PC-3 (cell line): Measurements from ENCODE around the gene CIITA. TPM values are rescaled to one million over a fixed set of nuclear protein-coding genes. Genes with fewer than 3 reads are reported as not detected.

Experiments used
- ATAC-seq: fragments of 200-7000 bp; cut with Tn5 transposase; 2 replicates; pipeline ENCODE4 v1.9.1; 2020; ENCODE audit warnings: mild to moderate bottlenecking, moderate library complexity
- BruUV-seq: library from RNA; stranded (reverse); fragments of 400-500 nt; replicated peaks from 2 replicates; lab custom pipeline; 2021; lab: Mats Ljungman, UMichigan
- CTCF ChIA-PET: fragments of 300-600 bp; sonication (Branson Sonifier 250); formaldehyde crosslinking; loops from one replicate; lab custom pipeline; 2022; ENCODE audit warnings: antibody characterized with exemption; lab: Charles Lee
- POLR2A ChIA-PET: fragments of 300-600 bp; sonication (Branson Sonifier 250); formaldehyde crosslinking; loops from one replicate; lab custom pipeline; 2022; ENCODE audit warnings: antibody characterized with exemption; ENCODE audit not compliant: unreplicated experiment; lab: Charles Lee
- DNase-seq: peaks from one replicate; pipeline ENCODE4 v3.0.0-alpha.2; 2015
- H2AFZ ChIP-seq: fragments of 300-600 bp; sonication (generic); 2 replicates; pipeline ENCODE4 v1.6.0; 2016; ENCODE audit warnings: antibody characterized with exemption, low read length
- H3F3A ChIP-seq: fragments of 300-600 bp; sonication (generic); one replicate; pipeline ENCODE4 v1.6.0; 2017; ENCODE audit warnings: antibody characterized with exemption, low read length, control low read depth, mild to moderate bottlenecking; ENCODE audit not compliant: unreplicated experiment
- H3K27ac ChIP-seq: fragments of 300-600 bp; sonication (generic); 2 replicates; pipeline ENCODE4 v1.5.1; 2016; ENCODE audit warnings: mild to moderate bottlenecking, low read length
- H3K27me3 ChIP-seq: fragments of 300-600 bp; sonication (generic); 2 replicates; pipeline ENCODE4 v1.6.1; 2016; ENCODE audit warnings: low read length, mixed read lengths
- H3K36me3 ChIP-seq: fragments of 300-600 bp; sonication (generic); 2 replicates; pipeline ENCODE4 v1.6.1; 2016; ENCODE audit warnings: low read depth, mixed run types, low read length, mixed read lengths
- H3K4me1 ChIP-seq: fragments of 300-600 bp; sonication (generic); 2 replicates; pipeline ENCODE4 v1.5.1; 2016; ENCODE audit warnings: low read length; ENCODE audit not compliant: insufficient read depth
- H3K4me2 ChIP-seq: fragments of 300-600 bp; sonication (generic); 2 replicates; pipeline ENCODE4 v1.6.0; 2016; ENCODE audit warnings: low read length
- H3K4me3 ChIP-seq: fragments of 300-600 bp; sonication (generic); 2 replicates; pipeline ENCODE4 v1.5.1; 2016; ENCODE audit warnings: mild to moderate bottlenecking, low read length, mixed read lengths
- H3K79me2 ChIP-seq: fragments of 300-600 bp; sonication (generic); 2 replicates; pipeline ENCODE4 v1.6.1; 2017; ENCODE audit warnings: low read length, mixed read lengths
- H3K9ac ChIP-seq: fragments of 300-600 bp; sonication (generic); 2 replicates; pipeline ENCODE4 v1.6.0; 2016; ENCODE audit warnings: mild to moderate bottlenecking, low read length
- H3K9me2 ChIP-seq: fragments of 300-600 bp; sonication (generic); replicated peaks from 2 replicates; pipeline ENCODE4 v1.6.1; 2016; ENCODE audit warnings: mixed run types, low read length, mixed read lengths
- H3K9me3 ChIP-seq: fragments of 300-600 bp; sonication (generic); 2 replicates; pipeline ENCODE4 v1.6.1; 2016; ENCODE audit warnings: low read length, mixed read lengths
- H4K20me1 ChIP-seq: fragments of 300-600 bp; sonication (generic); 2 replicates; pipeline ENCODE4 v1.6.1; 2016; ENCODE audit warnings: low read length, mixed read lengths
- CTCF ChIP-seq: fragments of 300-600 bp; sonication (generic); conservative IDR thresholded peaks from 2 replicates; pipeline ENCODE4 v1.5.1; 2017; ENCODE audit warnings: antibody characterized with exemption, low read depth, mild to moderate bottlenecking, low read length
- EZH2 ChIP-seq: fragments of 300-600 bp; sonication (generic); IDR thresholded peaks from one replicate; pipeline ENCODE4 v1.6.1; 2017; ENCODE audit warnings: antibody characterized with exemption, mild to moderate bottlenecking, low read length; ENCODE audit not compliant: unreplicated experiment
- EZH2phosphoT487 ChIP-seq: fragments of 300-600 bp; sonication (generic); IDR thresholded peaks from 2 replicates; pipeline ENCODE4 v1.6.1; 2018; ENCODE audit warnings: mild to moderate bottlenecking, antibody characterized with exemption, low read length, borderline replicate concordance
- intact Hi-C: fragments of 100-400 bp; cut with micrococcal nuclease; formaldehyde crosslinking; loops from 2 replicates; pipeline ENCODE4 v1.9.0; 2023
- total RNA-seq: library from RNA; depleted of rRNA; stranded (reverse); fragments of >200 nt; gene quantifications from 2 replicates; pipeline ENCODE4 v1.2.3, GENCODE V29; 2014

The CIITA gene
- total RNA-seq, 1 experiment from 2014 or later = not detected

GRCh38 chr16:10922328-10923145 is 45.5 kb downstream of the CIITA start:
- Histone ChIP-seq H3K27ac (no peak overlapping the region), H3K9me2 (no peaks in the 10 kb centered on the region), H3K9ac (no peak overlapping the region), H3K79me2 (no peaks in the 10 kb centered on the region), H3F3A (no peaks in the 10 kb centered on the region), H3K4me3 (no peak overlapping the region), H2AFZ (no peak overlapping the region), H3K4me1 (no peaks in the 10 kb centered on the region), H3K36me3 (no peaks in the 10 kb centered on the region), H3K9me3 (no peaks in the 10 kb centered on the region), H3K27me3 (no peaks in the 10 kb centered on the region), H3K4me2 (no peak overlapping the region), H4K20me1 (no peaks in the 10 kb centered on the region)
- no peak for ATAC-seq
- TF ChIP-seq EZH2phosphoT487 (no peak), CTCF (no peak), EZH2 (no peak)
- ChIA-PET CTCF (no interaction called here), POLR2A (no interaction called here)
- intact Hi-C loops = no loop called here
- no TSS peak for BruUV-seq
- DNase-seq = no peak

GRCh38 chr16:10923146-10923649 is 46.2 kb downstream of the CIITA start:
- no peaks in the 10 kb centered on the region for H3K4me1 ChIP-seq
- DNase-seq (no peak), ATAC-seq (no peak)
- H3K9ac ChIP-seq = no peak overlapping the region
- no peak overlapping the region for H3K4me3 ChIP-seq
- no peaks in the 10 kb centered on the region for H3K27me3 ChIP-seq
- no peaks in the 10 kb centered on the region for H3F3A ChIP-seq
- no peaks in the 10 kb centered on the region for H3K36me3 ChIP-seq
- H3K27ac ChIP-seq = no peak overlapping the region
- intact Hi-C loops = no loop called here
- no peaks in the 10 kb centered on the region for H4K20me1 ChIP-seq
- ChIA-PET CTCF (no interaction called here), POLR2A (no interaction called here)
- H3K9me2 ChIP-seq = no peaks in the 10 kb centered on the region
- no TSS peak for BruUV-seq
- no peaks in the 10 kb centered on the region for H3K9me3 ChIP-seq
- H3K4me2 ChIP-seq = no peak overlapping the region
- H3K79me2 ChIP-seq = no peaks in the 10 kb centered on the region
- H2AFZ ChIP-seq = no peak overlapping the region
- no peak for TF ChIP-seq CTCF
- no peak for TF ChIP-seq EZH2
- no peak for TF ChIP-seq EZH2phosphoT487

- no peak overlapping the region for H3K9ac ChIP-seq
- intact Hi-C loops = no loop called here
Measured at GRCh38 chr16:10923650-10924214, 46.7 kb downstream of the CIITA start.

More at GRCh38 chr16:10923650-10924214, 46.7 kb downstream of the CIITA start:
- Histone ChIP-seq H4K20me1 (no peaks in the 10 kb centered on the region), H3K4me3 (no peak overlapping the region), H3K36me3 (no peaks in the 10 kb centered on the region), H3K9me2 (no peaks in the 10 kb centered on the region), H3K27me3 (no peaks in the 10 kb centered on the region), H3K4me2 (no peak overlapping the region), H3K9me3 (no peaks in the 10 kb centered on the region), H2AFZ (no peak overlapping the region), H3K27ac (no peak overlapping the region), H3K79me2 (no peaks in the 10 kb centered on the region), H3F3A (no peaks in the 10 kb centered on the region), H3K4me1 (no peaks in the 10 kb centered on the region)
- CTCF ChIA-PET = no interaction called here
- BruUV-seq = no TSS peak
- TF ChIP-seq EZH2 (no peak), EZH2phosphoT487 (no peak), CTCF (no peak)
- POLR2A ChIA-PET = no interaction called here
- ATAC-seq = no peak
- DNase-seq = no peak
